ENCODE results near the gene SCN3A. TPM values are rescaled to one million over a fixed set of nuclear protein-coding genes. Genes with fewer than 3 reads are reported as not detected.

The SCN3A gene
- total RNA-seq, 6 experiments from 2014 or later, result 0.14 to 2.2 (median 1.9) TPM; not detected in 1

DNA sequence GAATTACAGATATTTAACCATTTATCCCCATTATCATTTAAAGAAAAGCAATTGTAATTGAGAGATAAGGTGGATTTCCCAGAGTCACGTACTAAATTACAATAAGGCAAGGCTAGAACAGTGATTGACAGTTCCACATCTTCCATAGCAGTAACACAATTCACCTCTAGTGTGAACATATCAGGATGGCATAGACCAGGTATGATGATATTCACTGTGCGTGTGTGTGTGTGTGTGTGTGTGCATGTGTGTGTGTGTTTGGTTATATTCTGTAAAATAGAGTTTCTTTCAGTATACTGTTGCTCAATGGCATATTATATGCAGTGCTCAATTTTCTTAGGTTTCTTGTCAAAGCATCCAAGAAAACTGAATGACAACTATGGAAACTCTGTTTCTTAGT is 37.1 kb upstream of the SCN3A start:
- no peak for DNase-seq
- TF ChIP-seq, protein P1, sequence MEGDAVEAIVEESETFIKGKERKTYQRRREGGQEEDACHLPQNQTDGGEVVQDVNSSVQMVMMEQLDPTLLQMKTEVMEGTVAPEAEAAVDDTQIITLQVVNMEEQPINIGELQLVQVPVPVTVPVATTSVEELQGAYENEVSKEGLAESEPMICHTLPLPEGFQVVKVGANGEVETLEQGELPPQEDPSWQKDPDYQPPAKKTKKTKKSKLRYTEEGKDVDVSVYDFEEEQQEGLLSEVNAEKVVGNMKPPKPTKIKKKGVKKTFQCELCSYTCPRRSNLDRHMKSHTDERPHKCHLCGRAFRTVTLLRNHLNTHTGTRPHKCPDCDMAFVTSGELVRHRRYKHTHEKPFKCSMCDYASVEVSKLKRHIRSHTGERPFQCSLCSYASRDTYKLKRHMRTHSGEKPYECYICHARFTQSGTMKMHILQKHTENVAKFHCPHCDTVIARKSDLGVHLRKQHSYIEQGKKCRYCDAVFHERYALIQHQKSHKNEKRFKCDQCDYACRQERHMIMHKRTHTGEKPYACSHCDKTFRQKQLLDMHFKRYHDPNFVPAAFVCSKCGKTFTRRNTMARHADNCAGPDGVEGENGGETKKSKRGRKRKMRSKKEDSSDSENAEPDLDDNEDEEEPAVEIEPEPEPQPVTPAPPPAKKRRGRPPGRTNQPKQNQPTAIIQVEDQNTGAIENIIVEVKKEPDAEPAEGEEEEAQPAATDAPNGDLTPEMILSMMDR (IDR thresholded peaks at IDR 0.05), result no peak
- Mint-ChIP-seq H3K9me3 (no peaks in the 10 kb centered on the region), H3K4me1 (ENCODE audit: low read depth) (no peaks in the 10 kb centered on the region), H3K27me3 (ENCODE audit: insufficient read depth) (no peaks in the 10 kb centered on the region), H3K4me3 (no peak overlapping the region), H3K27ac (no peak overlapping the region), H3K36me3 (ENCODE audit: low read depth) (no peaks in the 10 kb centered on the region)

DNA sequence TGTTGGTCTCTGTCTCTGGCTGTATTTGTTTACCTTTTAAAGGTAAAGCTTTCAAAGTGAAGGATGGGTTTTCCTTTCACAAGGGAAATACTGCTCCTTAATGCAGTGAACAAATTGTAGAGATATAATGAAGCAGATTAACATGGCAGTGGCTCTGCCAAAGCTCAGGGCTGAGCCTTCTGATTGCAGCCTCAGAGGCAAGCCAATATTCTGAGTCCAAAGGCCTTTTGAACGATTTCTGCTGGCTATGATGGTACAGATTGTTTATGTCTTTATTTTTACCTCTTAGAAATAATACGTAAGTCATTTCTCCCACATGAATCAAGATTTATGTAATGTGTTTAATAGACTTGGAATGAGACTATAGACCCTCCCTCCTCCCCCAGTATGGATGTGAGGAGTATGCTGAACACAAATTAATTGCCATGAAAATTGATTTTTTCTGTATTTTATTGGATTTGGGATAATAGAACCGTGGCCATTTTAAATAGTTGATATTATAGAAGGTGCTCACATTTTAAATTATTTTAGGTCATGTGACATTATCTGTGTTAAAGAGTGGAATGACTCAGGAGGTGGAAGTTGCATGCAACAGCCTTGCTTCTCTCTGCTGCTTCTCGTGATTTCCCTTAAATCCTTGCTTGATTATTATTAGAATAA is 36.1 kb upstream of the SCN3A start:
- H3K36me3 Mint-ChIP-seq (ENCODE audit: low read depth), result no peaks in the 10 kb centered on the region
- H3K9me3 Mint-ChIP-seq, result no peaks in the 10 kb centered on the region
- H3K27me3 Mint-ChIP-seq (ENCODE audit: insufficient read depth), result no peaks in the 10 kb centered on the region
- H3K27ac Mint-ChIP-seq, result no peak overlapping the region
- DNase-seq, result no peak
- TF ChIP-seq, protein P1 (IDR thresholded peaks at IDR 0.05), result no peak
- no peak overlapping the region for H3K4me3 Mint-ChIP-seq
- H3K4me1 Mint-ChIP-seq (ENCODE audit: low read depth), result no peaks in the 10 kb centered on the region

DNA sequence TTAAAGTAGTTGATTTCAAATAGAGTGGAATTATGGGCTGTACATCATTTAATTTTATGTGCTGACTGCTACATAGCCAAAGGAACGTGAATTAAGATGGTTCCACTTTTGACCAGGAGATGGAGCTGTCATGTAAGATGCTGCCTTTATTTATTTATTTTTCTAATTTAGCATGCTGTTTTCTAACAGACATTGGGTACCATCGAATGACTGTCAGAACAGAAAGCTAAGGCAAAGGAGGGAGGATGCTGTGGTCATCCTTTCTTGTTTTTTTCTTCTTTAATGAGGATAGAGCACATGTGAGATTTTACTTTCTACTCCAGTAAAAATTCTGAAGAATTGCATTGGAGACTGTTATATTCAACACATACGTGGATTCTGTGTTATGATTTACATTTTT is 35.4 kb upstream of the SCN3A start, which contains the start of gene SCN2A:
SCN2A (plus strand) TSS at position 185 of the 400 bp plus-strand sequence. CDS start 56,410 bp downstream, outside the sequence.
- Mint-ChIP-seq H3K4me3 (no peak within 1 kb of the TSS), H3K27me3 (ENCODE audit: insufficient read depth) (no peaks in the 10 kb centered on the region), H3K9me3 (no peaks in the 10 kb centered on the region), H3K36me3 (ENCODE audit: low read depth) (no peaks in the 10 kb centered on the region), H3K27ac (no peak within 1 kb of the TSS), H3K4me1 (ENCODE audit: low read depth) (no peaks in the 10 kb centered on the region)
- TF ChIP-seq, protein P1 (IDR thresholded peaks at IDR 0.05), result peak; percentile 79
- peak; percentile 42 for DNase-seq

DNA sequence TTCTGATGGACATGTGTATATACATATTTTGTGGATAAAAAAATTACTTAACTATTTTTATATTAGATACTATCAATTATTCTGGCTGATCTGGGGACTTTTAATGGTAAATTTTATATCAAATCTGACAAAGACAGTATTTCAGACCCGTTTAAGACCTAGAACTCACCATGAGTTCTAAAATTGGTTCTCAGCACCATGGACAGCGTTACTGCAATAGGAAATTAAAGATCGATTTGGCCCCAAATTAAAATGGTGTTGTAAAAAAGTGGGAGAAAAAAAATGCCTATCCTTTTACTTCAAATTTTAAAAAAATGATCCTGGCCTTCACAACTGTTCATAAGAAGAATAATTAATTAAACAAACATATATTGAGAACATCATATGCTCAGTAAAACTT is 34.4 kb upstream of the SCN3A start:
- Mint-ChIP-seq H3K27ac (no peak overlapping the region), H3K9me3 (no peaks in the 10 kb centered on the region), H3K27me3 (ENCODE audit: insufficient read depth) (no peaks in the 10 kb centered on the region), H3K4me1 (ENCODE audit: low read depth) (no peaks in the 10 kb centered on the region), H3K36me3 (ENCODE audit: low read depth) (no peaks in the 10 kb centered on the region), H3K4me3 (no peak overlapping the region)
- DNase-seq, result no peak
- TF ChIP-seq, protein P1 (IDR thresholded peaks at IDR 0.05), result no peak

DNA sequence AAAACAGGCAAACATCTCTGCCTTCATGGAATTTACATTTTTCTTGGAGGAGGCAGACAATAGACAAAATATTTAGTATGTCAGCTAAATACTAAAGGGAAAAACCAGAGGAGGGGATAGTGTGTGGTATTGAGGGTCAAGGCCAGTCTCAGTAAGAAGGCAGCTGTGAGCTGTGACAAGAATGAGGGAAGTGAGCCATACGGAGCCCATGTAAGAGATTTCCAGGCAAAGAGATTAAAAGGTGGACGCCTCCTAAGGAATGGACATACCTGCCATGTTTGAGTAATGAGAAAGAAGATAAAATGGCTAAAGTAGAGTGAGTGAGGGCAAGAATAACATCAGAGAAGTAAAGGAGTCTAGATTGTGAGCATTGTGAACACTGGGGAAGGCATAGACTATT is 33.2 kb upstream of the SCN3A start:
- H3K4me3 Mint-ChIP-seq, result no peak overlapping the region
- H3K4me1 Mint-ChIP-seq (ENCODE audit: low read depth), result no peaks in the 10 kb centered on the region
- no peaks in the 10 kb centered on the region for H3K9me3 Mint-ChIP-seq
- DNase-seq, result no peak
- H3K27ac Mint-ChIP-seq, result no peak overlapping the region
- H3K36me3 Mint-ChIP-seq (ENCODE audit: low read depth), result no peaks in the 10 kb centered on the region
- TF ChIP-seq, protein P1 (IDR thresholded peaks at IDR 0.05), result no peak
- H3K27me3 Mint-ChIP-seq (ENCODE audit: insufficient read depth), result no peaks in the 10 kb centered on the region
